Right lobe of liver (tissue), 4 donors: Measurements from ENCODE around the gene ACOX2.

Experiments used
- POLR2A ChIP-seq: fragments of 450-650 bp; IDR thresholded peaks from one replicate; pipeline ENCODE4 v1.6.1; 2017; ENCODE audit warnings: antibody characterized with exemption, mild to moderate bottlenecking
- TF ChIP-seq, protein P1 (sequence below), 4 donors: fragments of 200-600 bp in 3 of 4; fragments of 450-650 bp in 1 of 4; IDR thresholded peaks; one replicate each; pipeline versions ENCODE4 v1.5.1 to v1.8.0; 2016 to 2022; ENCODE audit warnings: antibody characterized with exemption in 4 of 4, mild to moderate bottlenecking in 2 of 4
- donor health status: DM: no; HTN: no; CAD: no.
- donor health status: DM: no; HTN: no; CAD: no.
- donor health status: DM: no; HTN: yes; CAD: no.

GRCh38 chr3:58553003-58553402 is 16.0 kb upstream of the ACOX2 start:
- no peak for TF ChIP-seq POLR2A
- TF ChIP-seq, protein P1, sequence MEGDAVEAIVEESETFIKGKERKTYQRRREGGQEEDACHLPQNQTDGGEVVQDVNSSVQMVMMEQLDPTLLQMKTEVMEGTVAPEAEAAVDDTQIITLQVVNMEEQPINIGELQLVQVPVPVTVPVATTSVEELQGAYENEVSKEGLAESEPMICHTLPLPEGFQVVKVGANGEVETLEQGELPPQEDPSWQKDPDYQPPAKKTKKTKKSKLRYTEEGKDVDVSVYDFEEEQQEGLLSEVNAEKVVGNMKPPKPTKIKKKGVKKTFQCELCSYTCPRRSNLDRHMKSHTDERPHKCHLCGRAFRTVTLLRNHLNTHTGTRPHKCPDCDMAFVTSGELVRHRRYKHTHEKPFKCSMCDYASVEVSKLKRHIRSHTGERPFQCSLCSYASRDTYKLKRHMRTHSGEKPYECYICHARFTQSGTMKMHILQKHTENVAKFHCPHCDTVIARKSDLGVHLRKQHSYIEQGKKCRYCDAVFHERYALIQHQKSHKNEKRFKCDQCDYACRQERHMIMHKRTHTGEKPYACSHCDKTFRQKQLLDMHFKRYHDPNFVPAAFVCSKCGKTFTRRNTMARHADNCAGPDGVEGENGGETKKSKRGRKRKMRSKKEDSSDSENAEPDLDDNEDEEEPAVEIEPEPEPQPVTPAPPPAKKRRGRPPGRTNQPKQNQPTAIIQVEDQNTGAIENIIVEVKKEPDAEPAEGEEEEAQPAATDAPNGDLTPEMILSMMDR (IDR thresholded peaks at IDR 0.05): no peak
